Stimulated activated CD4-positive, alpha-beta T cell treated with anti-CD3 and anti-CD28 coated beads, Interleukin-12 subunit alpha, Interleukin-12 subunit beta, amount 100 ng/mL, for 4 hours (primary cell): ENCODE data around the gene MSI2.

Experiments
- DNase-seq: peaks from one replicate; pipeline ENCODE4 v3.0.0-alpha.2; 2020

MSI2 gene

GRCh38 chr17:57324060-57324459 lies 67.7 kb downstream of the MSI2 start:
- DNase-seq = no peak

- no peak for DNase-seq
These were observed 68.3 kb downstream of the MSI2 start for GRCh38 chr17:57324631-57325030.

GRCh38 chr17:57326336-57326735 lies 70.0 kb downstream of the MSI2 start:
- DNase-seq = no peak

GRCh38 chr17:57326764-57327163 lies 70.4 kb downstream of the MSI2 start:
- no peak for DNase-seq

GRCh38 chr17:57327176-57327970 lies 71.0 kb downstream of the MSI2 start:
- DNase-seq = no peak

- DNase-seq = no peak
These were observed 72.0 kb downstream of the MSI2 start for GRCh38 chr17:57328109-57328882.

DNA sequence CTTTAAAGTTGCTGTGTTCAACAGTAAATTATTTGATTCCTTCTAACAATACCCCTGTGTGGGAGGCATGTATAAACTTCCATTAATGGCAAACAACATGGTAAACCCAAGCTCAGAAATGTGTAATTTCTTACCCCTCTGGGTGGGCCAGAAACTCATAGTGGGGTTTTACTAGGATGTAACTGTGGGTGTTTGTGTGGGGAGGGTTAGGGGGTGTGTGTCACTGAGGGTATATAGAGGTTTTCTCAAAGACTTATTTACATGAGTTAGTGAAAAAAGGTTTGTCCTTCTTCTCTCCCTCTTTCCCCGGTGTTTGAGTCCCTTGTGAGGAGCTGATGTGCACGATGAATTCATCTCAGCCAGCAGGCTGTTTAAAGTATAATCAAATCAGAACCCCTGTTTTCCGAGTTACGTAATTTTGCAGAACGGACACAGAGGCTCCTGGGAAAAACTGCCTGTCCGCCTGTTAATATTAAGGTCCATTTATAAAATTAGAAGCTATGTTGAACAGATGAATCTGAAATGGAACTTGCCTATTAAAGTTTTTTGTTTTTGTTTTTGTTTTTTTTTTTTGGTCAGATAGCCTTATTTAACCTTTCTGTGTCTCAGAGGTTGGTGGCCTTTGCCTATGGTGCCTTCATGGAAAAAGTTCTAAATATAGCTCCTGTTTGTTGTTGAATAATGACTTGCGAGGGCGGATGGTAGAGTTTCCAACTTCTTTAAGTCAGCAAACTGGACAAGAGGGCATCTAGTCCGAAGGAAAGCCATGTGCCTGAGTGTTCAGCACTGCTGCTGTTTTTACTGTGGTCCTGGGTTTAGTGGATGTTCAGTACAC lies 73.3 kb downstream of the MSI2 start:
- no peak for DNase-seq

GRCh38 chr17:57330587-57330986 lies 74.3 kb downstream of the MSI2 start:
- DNase-seq = no peak

GRCh38 chr17:57331423-57331822 lies 75.1 kb downstream of the MSI2 start:
- no peak for DNase-seq

DNA sequence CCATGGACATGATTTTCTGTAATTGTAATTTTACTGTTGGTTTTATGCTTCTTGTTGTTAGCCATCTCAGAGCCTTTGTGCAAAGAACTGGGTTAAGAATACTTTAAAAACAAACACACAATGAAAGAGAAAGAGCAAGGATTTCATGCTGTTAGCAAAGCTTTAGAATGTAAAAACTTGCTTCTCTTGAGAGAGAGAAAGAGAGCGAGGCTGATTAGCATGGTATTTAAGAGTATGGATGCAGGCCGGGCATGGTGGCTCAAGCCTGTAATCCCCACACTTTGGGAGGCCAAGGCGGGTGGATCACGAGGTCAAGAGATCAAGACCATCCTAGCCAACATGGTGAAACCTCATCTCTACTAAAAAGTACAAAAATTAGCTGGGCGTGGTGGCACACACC lies 76.2 kb downstream of the MSI2 start:
- no peak for DNase-seq

- DNase-seq = no peak
These were observed 79.0 kb downstream of the MSI2 start for GRCh38 chr17:57335195-57335792.

DNA sequence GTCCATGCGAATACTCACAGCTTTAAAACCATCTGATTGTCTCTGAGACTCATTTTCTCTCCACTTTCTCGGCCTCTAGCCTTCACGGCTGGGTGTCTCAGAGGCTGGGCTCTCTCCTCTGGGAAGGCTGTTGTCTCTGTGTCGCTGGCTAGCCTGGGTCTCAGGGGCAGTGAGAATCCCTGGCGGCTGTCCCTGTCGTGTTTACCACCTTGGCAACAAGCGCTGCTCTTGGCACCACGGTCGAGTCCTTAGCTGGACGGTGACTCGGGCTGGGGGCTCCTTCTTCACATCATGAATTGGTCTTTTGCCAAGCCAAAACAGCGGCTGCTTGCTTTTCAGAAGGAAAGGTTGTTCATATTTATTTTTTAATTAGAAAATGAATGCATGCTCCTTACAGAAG lies 81.1 kb downstream of the MSI2 start:
- no peak for DNase-seq

DNA sequence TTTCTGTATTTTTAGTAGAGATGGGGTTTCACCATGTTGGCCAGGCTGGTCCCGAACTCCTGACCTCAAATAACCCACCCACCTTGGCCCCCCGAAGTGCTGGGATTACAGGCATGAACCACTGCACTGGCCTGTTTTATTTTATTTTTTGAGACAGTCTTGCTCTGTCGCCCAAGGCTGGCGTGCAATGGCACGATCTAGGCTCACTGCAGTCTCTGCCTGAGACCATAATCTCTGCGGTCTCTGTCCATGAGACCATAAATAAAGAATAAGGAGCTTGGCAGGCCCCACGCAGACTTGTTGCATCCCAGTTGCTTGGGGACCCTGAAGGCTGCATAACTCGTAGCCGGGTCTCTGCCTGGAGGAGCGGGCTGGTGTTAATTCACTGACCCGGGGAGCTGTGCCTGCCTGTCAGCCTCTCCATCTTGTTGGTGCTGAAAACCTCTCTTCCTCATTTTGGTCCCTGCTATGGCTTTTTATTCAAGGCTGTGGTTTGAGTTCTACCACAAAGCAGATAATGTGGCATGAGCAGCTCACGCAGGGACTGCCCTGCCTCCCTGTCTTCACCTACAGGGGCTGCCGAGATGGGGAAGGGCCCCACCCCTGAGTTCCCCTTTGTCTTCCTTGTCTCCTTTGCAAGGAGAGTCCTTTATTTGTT lies 82.1 kb downstream of the MSI2 start:
- no peak for DNase-seq

DNA sequence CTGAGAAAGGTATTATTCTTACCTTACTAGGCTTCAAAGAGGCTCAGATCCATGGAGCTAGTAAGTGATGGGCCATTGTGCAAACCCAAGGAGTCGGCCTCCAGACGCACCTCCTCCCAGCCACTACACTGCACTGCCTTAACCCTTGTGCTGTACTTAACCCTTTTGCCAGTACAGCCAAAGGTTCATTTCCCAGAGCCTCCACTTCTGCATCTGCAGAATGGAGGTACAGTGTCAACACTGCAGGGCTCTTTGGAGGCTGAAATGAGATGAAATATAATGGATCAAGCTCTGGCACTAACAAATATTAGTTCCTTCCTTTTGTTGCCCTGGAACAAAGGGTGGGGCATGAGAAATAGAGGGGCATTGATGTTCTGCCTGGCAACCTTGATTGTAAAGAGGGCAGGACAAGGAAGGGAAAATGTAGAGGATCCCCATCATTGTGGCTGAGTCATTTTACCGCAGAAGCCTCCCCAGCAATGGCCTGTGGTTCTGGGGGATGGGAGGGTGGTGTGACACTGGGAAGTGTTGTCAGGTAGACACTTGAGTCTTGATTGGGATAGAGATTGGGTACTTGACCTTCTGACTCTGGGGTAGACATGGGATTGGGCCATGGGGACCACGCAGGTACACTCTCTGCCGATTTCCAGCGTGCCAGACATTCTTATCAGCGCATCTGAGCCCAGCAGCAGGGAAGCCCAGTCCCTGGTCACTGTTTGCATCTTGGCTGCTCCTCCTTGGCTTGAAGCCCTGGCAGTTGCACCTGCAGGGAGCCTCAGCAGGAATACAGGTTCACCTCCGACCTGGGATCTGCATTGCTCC lies 84.0 kb downstream of the MSI2 start:
- no peak for DNase-seq

DNA sequence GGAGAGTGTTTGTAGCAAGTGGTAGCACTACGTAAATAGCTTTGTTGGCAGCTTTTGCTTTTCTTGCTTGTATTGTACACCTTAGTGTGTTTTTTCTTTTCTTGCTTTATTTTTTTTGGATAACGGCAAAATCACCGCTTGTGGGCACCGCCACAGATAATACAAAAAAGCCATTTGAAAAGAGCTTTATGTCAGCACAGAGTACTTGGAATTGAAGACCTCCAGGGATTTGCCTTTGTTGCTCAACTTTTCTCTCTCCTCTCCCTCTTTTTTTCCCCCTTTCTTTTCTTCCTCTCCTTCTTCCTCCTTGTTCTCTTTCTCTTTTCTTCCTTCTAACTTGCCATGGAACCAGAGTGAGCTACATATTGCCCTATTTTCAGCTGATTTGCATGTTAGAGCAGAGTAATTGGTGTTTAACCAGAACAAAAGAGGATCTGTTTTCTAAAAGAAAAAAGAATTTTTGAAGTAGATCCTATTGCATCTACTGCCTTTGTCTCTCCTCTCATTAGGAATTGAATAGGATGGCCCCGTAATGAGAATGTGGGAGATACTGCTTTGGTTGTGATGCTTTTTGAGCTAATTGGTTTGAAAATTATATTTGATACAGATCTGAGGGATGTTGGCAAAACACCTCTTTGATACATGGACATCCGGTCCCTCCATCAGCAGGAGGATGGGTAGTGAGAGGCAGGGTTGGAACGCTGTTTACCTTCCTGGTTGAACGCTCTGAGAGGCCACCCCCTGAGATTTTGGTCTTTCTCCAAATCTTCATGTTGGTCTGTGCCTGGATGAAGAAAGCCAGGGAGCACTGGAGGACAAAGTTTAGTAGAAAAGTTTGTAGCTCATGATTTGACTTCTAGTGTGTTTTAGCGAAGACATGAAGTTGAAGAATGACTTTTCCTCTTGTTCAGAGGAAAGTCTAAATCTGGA lies 85.6 kb downstream of the MSI2 start:
- DNase-seq = no peak

GRCh38 chr17:57342963-57343589 lies 86.8 kb downstream of the MSI2 start:
- no peak for DNase-seq

DNA sequence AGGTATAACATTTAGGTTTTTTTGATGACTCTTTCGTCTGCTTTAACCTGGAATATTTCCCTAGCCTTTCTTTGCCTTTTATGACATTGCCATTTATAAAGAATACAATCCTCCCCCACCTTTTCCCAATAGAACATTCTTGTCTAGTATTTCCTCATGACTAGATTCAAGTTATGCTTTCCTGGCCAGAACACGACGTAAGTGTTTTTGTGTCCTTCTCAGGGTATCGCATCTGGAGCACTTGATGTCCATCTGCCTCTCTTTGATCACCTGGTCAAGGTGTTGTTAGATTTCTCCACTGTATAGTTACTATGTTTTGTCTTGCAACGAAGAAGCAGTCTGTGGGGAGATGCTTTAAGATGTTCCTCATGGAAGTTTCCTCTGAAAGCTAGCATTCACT lies 87.4 kb downstream of the MSI2 start:
- DNase-seq = no peak

DNA sequence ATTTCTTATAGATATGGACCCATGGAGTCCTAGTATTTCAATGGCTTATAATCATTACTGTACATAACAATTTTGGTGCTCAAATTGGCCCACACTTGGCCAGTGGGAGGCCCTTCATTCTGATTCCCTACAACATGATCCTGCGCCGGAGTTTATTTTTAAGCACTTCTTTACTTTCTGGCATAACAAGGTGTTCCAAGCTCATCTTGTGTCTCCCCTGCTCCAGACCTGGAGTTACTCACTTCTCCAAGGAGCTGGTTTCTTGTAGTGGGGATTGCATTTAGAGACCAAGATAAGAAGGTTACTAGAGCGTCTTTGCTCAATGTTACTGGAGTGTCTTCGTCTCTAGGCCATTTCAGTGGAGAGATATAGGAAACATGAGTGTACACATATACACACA lies 87.9 kb downstream of the MSI2 start:
- DNase-seq = no peak

GRCh38 chr17:57349541-57350247 lies 93.4 kb downstream of the MSI2 start:
- no peak for DNase-seq
